NCI-H2196 treated with DMSO at 0.1 percent for 48 hours (cell line): Measurements from ENCODE around the gene CHTOP.

Experiments
- DNase-seq: peaks from one replicate; lab custom pipeline; 2025; ENCODE audit not compliant: unreplicated experiment; lab: John Stamatoyannopoulos, UW

The CHTOP gene

DNA sequence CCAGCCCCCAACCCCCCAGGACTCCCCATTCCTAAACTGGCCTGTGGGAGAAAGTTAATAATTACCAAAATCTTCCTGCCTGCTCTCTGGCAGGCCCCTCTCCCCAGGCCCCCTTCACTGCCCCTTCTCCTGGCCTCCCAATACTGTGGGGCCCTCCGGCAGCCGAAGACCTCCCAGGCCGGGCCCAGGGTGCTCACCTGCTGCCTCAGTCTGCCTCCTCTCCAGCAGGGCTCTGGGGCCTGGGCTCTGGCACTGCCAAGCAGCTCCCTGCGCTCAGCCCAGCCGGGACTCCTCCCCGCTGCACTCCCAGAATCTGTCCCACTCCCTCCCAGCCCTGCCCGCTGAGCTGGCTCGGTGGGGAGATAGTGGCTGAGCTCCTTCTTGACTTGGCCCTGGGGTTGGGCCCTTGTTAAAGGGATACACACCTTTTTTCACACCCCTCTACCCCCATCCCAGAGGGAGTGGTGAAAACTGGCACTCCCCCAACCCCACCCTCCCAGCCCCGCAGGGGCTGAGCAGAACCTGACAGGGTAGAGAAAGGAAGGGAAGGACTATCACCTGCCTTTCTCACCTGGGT lies 21.0 kb upstream of the CHTOP start, which contains the start of gene S100A16:
TSS of gene S100A16 (minus strand) at position 383 of the 577 bp plus-strand sequence. CDS start 4,986 bp downstream, outside the sequence.
- DNase-seq, result no peak

DNA sequence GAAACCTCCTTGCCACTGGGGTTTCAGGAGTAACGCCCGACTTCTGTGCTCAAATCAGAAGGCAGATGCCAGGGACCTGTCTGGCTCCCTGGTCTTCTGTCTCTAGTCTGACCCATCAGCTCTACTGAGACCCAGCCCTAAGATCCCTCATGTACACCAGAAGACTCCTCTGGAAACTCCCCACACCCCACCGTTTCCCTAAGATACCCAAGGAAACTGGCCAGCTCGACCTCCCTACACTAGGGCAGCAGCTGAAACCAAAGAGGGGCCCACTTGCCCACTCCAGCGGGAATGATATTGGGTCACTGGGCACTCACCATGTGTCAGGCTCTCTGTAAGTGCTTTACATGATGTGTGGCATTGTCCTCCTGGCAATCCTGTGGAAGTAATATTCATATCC lies 20.5 kb upstream of the CHTOP start:
- DNase-seq, result no peak

DNA sequence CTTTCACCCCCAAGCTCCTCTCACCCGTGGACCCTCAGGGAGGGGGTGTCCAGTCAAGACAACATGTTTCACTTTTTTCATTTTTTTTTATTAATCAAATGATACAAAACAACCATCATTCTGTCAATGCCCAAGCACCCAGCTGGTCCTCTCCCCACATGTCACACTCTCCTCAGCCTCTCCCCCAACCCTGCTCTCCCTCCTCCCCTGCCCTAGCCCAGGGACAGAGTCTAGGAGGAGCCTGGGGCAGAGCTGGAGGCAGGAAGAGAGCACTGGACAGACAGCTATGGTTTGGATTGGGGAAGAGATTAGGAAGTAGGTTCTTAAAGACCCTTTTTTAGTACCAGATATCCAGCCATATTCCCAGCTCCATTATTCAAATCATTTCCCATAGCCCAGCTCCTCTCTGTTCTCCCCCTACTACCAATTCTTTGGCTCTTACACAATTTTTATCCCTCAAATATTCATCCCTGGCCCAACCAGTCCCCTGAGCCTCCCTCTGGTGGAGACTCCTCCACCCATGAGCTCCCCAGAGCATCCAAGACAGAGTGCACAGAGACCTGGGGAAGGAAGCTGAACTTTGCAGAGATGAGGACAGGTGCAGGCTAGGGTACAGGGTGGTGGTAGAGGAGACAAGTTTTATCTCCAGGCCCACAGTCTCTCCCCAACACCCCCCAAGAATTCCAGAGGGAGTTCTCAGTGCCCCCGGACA lies 19.5 kb upstream of the CHTOP start:
- DNase-seq, result no peak

DNA sequence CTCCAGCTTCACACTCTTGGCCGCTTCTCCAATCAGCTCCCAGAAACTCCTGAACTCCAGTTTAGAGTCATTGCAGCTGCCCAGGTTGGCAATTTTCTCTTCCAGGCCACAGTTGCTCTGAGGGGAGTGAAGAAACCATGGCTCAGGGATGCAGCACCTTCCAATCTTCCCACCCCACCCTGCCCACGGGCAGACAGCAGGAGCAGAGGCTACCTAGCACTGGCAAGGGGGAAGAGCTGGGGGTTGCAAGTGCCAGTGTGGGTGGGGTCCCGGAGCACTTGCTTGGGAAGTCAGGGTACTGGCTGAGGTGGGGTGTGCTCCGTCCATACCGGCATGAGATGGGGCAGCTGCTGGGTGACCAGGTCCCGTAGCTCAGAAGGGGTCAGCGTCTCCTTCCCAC lies 19.0 kb upstream of the CHTOP start:
- DNase-seq, result no peak

DNA sequence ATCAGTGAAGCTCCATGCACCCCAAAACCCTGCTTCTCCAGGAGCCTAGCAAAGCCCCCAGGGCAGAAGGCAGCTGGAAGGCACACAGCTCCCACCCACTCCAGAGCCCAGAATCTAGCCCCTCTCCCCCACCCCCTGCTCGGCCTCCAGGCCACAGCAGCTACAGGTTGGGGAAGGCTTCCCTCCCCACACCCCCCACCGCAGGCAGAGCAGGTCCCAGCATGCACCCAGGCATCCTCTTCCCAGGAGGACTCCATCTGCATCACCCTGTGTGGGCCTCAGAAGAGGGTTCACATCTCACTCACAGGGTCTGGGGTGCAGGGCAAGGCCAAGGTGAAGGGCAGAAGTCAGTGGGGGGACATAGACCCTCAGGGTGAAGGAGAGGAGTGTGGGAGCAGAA lies 18.5 kb upstream of the CHTOP start:
- no peak for DNase-seq

DNA sequence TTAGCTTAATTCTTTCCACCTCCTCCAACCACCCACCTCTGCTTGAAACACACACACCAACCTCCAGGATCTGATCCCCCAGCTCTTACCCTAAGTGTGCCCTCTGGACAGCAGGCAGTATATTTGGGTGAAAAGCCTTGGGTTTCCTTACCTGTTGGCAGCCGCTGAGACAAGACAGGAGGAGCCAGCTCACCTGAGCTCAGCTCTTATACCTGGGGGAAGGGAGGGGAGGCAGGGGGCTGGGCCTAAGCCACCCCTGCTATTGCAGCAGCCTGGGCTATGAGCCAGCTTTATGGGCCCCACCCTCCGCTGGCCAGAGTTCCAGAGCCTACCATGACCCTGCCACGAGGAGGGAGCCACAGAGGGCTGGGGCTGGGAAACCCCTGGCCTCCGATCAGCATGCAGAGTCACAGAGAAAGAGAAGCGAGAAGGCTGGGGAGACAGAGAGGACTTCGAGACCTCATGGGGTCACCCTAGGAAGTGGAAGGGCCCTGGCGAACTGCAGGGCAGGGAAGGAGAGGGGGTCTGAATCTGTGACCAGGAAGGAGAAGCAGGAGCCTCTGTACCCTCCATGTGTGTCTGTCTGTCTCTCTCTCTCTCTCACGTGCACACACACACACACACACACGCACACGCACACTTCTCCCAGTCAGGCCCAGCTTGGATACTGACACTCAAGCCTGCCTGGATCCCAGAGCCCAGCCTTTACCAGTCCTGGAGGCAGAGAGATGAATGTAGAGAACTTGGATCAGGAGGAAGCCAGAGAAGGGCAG lies 17.5 kb upstream of the CHTOP start, which contains the start of gene S100A14:
TSS of gene S100A14 (minus strand) at position 182 of the 773 bp plus-strand sequence. CDS start 467 bp downstream, outside the sequence.
- peak; percentile 35 for DNase-seq

DNA sequence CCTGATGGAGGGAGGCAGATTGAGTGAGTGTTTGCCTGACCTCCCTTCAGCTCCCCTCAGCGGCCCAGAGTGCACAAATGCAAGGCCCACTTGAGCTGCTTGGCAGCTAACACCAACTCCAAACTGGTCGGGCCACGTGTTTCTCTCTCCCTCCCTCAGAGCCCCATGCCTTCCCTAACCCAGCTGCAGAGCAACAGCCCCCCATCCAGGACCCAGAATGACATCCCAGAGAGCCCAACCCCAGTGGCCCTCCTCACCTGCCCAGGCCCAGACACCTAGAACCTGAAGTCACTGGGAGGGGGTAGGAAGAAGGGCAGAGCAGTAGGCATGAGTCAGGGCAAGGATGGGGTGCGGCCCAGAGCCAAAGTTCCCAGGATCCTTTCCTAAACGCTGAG lies 17.0 kb upstream of the CHTOP start:
- DNase-seq, result no peak

DNA sequence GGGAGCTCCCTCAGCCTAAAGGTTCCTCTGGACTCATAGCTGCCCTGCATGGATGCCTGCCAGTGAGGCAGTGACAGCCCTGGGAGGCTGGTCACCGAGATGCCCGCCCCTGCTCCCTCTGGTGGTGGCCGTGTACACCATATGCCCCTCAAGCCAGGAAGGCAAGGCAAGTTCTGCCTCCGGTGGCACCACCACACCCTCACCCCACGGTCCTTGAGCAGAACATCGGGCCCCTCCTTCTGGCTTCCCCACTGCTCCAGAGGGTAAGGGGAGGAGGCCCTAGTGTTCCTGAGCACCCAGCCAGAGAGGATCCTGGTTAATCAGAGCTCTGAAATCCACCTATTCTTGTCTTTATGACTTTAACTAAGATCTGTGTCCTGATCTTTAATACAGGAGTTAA lies 16.2 kb upstream of the CHTOP start:
- no peak for DNase-seq

DNA sequence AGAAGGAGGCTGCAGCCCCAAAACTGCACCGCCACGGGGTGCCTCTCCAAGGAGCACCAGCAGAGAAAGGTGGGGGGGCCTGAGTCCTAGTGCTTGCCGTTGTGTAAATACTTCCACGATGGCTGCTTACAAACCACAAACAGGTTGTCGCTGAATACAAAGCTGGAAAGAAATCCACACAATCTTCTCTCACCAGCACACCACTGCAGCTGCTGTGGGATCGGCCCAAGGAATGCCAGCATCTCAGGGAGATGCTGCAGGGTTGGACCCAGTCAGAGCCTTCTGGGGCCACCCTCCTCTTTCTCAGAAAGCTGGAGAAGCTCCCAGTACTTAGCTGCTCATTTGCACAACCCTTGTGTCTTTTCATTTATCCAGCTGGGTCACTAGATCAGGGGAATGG lies 14.7 kb upstream of the CHTOP start:
- no peak for DNase-seq

DNA sequence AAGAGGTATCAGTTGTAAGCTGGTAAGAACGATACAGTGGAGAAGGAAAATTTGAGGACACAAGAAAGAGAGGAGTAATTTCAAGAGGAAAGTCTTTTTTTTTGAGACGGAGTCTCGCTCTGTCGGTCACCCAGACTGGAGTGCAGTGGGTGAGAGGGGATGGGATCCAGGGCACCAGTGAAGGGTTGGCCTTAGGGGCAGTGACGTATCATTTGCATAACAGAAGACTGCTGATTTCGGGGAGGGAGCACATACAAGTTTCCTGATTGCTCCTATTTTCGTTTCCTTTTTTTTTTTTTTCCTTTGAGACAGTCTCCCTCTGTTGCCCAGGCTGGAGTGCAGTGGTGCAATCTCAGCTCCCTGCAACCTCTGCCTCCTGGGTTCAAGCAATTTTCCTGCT lies 10.8 kb upstream of the CHTOP start:
- DNase-seq, result no peak

DNA sequence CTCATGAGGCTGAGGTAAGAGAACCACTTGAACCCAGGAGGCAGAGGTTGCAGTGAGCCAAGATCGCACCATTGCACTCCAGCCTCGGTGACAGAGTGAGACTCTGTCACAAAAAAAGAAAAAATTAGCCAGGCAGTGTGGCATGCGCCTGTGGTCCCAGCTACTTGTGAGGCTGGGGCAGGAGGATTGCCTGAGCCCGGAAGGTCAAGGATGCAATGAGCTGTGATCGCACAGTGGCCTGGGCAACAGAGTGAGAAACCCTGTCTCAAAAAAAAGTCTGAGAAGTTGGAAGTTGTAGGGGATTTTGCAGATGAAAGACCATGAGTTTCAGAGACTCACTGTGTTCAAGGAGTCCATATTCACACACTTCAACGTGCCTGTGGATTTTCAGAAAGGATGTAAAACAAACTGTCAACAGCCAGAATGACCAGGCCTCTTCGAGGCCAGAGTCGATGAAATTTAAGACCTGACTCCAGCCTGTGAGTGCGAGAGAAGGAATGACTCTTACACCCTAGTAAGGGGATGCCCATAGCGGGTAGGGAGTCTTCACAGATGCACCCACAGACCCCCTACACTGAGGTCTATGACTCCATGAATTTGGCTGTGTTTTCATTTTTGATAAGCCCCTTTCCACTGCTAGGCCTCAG lies 8.8 kb upstream of the CHTOP start:
- DNase-seq, result no peak

DNA sequence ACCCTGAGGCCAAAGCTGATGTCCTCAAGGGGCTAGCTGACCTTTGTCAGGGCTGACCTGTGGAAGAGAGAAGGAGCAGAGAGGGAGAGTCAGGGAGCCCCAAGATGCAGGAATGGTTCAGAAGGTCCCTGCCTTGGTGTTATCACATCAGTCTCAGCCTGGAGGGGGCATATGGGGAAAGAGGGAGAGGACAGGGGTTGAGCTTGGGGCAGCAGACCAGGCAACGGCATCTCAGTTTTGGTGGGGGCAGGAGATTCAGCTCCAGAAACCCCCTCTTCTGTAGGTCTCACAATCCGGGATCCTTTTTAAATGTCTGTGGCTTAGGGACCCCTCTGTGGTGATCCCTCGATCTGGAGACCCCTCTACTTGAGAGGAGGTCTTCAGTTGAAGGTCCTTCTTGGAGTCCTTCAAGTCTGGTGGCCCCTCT lies 7.4 kb upstream of the CHTOP start:
- DNase-seq, result no peak

DNA sequence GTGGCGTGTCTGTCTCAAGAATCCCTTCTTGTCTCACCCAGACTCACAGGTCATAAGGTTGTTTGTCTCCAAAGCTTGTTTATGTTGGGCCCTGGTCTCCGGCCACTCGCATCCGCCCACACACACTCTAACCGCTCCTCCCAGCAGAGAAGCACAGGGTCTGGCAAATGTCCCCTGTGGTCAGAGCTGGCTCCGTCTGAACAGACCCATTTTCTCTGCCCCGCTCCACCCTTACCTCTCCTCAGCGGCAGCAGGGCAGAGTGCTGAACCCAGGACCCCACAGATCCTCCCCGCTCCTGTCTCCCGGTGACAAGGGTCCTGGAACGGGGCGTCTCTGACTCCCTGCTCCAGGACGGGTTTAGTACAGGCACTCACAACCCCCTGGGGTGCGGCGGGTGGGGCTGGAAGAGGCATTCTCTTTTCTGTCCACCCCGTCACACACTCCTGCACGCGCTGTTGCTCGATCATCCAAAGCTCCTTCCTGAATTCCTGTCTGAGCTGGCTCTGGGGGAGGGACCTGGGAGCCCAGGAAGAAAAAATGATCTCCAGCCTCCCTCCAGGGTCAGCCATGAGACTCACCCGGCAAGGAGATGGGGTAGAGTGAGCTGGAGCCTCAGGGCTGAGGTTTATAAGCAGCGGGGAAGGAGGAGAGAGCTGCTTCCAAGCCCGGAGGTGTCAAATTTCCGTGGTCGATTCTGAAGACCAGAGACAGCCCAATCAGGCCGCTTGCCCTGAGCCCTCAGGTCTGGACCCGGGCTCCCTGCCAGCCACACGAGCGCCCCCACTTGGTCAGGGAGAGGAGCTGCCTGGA lies 6.8 kb upstream of the CHTOP start, which contains the start of gene S100A13:
TSS of gene S100A13 (minus strand) at position 602 of the 811 bp plus-strand sequence. CDS start 1,033 bp downstream, outside the sequence.
- peak; percentile 75 for DNase-seq

DNA sequence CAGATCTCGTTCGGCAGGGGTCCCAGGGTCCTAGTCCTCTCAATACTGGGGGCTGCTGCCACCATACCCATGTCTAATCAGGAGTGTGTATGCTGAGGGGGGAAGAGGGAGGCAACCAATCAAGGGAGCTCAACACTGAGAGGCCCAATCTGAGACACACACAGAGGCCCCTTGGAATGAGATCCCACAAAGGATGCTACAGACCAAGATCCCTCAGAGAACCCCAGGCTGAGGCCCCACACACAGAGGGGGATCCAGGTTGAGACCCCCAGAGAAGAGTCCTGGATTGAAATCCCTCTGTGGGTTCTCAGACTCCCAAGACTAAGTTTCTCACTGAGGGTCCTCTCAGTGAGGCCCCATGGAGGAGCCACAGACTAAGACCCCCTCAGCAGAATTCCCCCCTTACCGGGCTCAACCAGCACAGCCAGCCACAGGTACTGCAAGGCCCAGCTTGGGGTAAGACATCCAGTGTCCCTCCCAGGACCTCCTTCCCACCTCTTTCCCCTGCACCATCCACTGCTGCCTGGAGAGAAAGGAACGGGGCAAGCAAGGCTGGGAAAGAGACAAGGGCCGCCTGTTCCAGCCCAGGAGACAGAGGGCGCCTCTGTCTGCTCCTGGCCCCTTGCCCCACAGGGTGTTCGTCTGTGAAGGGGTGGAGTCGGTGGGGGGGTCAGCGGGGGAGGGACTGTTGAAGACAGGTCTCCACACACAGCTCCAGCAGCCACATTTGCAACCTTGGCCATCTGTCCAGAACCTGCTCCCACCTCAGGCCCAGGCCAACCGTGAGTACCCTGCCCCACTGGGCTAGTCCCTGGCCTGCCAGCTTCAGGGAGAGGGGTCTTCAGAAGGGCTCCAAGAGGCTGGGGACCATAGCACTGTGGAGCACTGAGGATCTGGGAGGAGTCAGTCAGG lies 5.9 kb upstream of the CHTOP start, which contains the start of gene S100A1:
TSS of gene S100A1 (plus strand) at position 720 of the 912 bp plus-strand sequence. CDS start 2,088 bp downstream, outside the sequence.
- DNase-seq, result no peak

DNA sequence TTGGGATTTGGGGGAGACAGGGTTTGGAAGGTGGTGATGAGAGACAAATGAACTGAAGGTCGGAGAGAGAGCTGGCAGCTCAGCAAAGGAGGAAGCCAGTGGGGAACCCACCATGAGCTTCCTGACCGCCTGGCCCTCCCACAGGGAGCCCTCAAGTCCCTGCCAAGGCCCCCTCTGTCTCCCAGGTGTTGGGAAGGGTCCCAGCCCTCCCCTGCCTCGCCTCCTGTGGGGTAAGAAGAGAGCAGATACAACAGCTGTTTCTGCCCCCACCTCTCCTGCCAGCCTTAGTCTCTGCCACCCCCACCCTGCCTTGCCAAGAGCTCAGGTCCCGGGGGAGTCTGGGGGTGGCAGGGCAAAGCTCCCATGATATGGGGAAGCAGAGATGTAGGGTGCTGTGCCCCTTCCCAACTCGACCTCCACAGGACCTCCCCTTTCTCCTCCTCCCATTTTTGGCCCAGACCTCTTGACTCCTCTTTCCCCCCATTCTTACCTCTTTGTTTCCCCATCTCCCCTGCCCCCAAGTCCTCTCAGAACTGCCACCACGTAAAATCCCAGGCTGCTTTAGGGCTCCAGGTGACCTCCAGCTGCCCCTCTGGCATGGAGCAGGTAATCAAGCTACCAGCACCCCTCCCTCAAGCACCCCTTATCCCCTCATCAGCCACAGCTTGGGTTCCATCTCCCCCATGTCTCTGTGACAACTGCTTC lies 5.1 kb upstream of the CHTOP start:
- no peak for DNase-seq

DNA sequence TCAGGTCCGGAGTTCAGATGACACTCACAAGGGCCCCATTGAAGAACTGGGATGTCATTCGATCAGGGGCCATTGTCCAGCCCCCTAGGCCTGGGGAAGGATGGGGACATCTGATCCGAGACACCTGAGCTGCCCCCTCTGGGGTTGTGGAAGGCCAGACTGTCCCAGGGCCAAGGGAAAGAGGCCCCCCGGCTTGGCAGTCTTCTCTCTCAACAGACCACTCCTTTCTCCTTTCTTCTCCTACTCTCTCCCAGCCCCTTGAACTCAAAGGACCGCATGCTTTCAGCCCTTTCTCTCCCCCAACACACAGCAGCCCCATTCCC lies 4.6 kb upstream of the CHTOP start:
- no peak for DNase-seq

DNA sequence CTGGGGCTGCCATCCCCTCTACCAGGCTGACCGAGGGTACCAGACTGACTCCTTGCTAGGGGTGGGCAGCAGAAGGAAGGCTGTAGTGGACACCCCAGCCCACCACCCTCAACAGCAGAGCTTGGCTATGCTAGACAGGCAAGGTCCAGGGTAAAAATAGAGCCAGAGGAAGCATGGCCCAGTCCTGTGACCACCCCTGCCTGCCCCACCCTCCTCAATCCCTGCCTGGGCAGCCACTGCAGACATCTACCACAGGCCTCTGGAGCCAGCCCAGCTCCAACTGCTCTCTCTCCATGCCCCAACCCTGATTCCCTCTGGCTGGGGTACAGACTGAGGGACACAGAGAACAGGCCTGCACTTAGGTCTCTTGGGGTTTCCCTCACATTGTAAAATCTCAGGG lies 3.9 kb upstream of the CHTOP start:
- no peak for DNase-seq

DNA sequence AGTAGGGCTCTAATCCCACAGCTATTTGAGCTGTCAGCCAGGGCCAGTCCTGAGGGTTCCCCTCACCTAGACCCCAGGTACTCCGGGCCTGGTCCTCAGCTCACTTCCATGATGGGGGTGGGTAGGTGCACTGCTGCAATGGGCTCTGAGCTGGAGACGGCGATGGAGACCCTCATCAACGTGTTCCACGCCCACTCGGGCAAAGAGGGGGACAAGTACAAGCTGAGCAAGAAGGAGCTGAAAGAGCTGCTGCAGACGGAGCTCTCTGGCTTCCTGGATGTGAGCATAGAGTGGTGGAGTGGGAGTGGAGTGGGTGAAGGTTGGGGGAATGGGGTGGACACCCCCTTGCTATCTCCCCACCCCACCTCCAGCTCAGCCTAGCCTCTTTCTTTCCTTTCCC lies 3.5 kb upstream of the CHTOP start:
- no peak for DNase-seq
